ENCODE measurements around the gene ROBO2.

ROBO2 gene

GRCh38 chr3:77571971-77572715 lies 532.2 kb downstream of the ROBO2 start:
- DNase-seq (ENCODE audit: low read depth in 2 of 2): no peak

DNA sequence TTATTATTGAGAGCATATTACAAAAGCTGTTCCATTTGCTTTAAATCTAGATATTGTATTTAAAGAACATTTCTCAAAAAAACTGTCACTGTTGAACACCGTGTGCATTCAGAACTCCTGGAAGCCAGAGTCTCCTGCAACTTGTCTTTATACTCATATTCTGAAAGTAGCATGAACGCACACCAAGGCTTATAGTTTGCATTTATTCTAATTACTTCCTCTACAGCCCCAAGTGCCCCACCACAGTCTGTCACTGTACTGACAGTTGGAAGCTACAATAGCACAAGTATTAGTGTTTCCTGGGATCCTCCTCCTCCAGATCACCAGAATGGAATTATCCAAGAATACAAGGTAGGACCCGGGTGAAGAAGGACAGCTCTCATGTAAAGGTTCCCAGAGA lies 537.4 kb downstream of the ROBO2 start:
- DNase-seq (ENCODE audit: low read depth in 2 of 2): no peak

DNA sequence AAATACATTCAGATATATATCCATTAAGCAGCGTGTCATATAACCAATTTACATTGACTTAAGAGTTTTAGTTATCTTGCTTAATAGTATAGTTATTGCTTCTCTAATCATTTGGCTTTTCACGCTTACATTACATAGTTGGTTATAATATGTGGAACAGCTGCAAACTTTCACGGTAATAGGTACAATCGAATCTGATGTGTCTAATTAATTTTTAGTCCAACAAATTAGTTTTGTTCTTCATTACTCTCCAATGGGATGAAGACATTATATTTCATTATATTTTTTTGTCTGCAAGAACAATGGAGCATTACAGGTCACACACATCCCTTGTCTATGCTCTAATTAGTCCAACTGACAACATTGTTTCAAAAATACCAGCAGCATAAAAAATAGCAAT lies 546.3 kb downstream of the ROBO2 start:
- no peak for DNase-seq (ENCODE audit: low read depth in 2 of 2)

GRCh38 chr3:77588863-77589262 lies 549.0 kb downstream of the ROBO2 start:
- DNase-seq (ENCODE audit: low read depth in 2 of 2): no peak

GRCh38 chr3:77590191-77590590 lies 550.3 kb downstream of the ROBO2 start:
- no peak for DNase-seq (ENCODE audit: low read depth in 2 of 2)

DNA sequence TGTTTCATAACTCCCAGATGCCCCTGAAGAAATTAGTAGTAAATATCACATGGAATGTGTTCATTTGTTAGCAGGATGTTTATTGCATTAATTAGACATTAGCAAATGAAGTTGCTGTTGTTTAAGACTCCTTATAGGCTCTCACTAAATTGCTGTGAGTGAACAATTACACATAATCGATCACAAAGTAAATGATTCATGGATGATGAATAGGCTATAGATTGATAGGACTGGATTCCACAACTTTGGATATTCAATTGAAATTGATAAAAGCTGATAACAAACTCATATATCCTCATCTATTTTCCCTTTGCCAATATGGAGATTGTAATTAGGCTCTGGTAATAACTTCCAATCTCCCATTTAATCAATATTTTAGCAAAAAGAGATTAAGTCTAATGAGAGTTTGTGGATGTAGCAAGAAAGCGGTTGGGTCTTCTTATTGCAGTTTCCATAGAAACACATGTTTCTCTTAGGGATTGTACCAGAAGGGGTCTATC lies 555.5 kb downstream of the ROBO2 start:
- DNase-seq (ENCODE audit: low read depth in 2 of 2): no peak

DNA sequence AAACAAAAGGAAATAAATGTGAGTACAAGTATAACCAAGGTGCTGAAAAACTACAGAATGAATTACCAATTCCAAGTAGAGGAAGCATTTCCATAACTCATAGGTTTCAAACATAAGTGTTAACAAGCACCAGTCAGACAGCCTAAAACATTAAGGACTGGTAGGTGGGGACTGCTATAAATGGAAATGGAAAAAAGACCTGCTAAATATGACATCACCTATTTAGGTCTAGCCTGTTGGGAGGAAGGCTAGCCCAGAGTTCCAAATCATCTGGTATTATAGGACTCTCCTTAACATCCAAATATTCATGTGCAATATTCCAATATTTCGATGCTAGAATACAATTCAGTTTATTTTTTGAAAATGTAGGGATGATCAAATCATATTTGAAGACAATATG lies 560.0 kb downstream of the ROBO2 start:
- no peak for DNase-seq (ENCODE audit: low read depth in 2 of 2)

DNA sequence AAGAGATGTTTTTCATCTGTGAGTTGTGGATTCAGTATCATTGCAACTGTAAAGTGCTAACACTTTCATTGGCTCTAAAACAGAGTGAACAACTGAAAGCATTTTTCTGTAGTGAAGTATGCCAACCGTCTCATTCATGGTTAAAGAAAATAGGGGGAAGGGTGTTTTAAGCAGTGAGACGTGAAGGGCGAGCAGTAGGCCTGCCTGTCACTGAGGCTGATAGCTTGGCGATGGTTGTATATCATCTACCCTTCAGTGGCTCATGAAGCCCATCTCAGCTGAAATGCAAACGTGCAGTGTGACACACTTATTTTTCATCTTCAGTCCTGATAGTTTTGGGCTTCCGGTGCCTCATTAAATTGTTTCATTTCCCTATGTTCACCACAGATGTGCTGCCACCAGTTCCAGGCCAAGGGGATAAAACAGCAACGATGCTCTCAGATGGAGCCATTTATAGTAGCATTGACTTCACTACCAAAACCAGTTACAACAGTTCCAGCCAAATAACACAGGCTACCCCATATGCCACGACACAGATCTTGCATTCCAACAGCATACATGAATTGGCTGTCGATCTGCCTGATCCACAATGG lies 562.0 kb downstream of the ROBO2 start:
- DNase-seq (ENCODE audit: low read depth in 2 of 2): no peak

- DNase-seq (ENCODE audit: low read depth in 2 of 2): no peak
Observed at GRCh38 chr3:77602722-77603121, 562.8 kb downstream of the ROBO2 start.

GRCh38 chr3:77605308-77605707 lies 565.4 kb downstream of the ROBO2 start:
- DNase-seq (ENCODE audit: low read depth in 2 of 2): no peak

DNA sequence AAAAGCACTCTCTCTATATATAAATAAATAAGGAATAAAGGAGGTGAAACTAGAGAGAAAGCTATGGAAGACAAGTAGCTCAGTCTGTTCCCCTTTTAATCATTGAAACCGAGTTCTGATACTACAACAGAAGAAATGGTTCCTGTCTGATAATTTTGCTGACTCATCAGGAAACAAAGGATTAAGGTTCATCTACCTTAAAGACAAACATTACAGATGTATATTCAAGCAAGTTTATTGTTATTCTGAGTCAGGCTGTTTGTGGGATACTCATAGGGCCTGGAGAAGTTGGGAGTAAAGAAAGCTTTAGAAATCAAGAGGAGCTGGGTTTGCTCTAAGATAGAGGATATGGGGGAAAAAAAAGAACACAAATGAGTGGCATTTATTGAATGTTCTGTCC lies 566.0 kb downstream of the ROBO2 start:
- no peak for DNase-seq (ENCODE audit: low read depth in 2 of 2)

GRCh38 chr3:77606372-77606771 lies 566.5 kb downstream of the ROBO2 start:
- no peak for DNase-seq (ENCODE audit: low read depth in 2 of 2)

DNA sequence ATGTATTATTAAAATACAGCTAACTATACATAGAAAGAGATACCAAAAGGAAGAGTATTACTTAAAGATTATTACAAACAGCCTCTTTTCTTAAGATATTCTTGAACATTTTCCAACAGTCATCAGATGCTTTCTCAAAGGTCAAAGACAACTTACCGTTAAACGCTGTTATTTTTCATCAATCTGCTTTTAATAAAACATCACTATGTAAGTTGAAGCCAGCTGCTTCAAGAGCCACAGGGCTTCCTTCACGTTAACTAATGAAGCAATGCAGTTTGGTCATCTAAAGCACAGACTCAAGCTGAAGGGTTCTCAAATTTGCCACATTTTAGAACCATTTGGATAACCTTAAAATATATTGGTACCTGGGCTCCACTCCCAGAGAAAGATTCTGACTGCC lies 578.8 kb downstream of the ROBO2 start:
- no peak for DNase-seq (ENCODE audit: low read depth in 2 of 2)

DNA sequence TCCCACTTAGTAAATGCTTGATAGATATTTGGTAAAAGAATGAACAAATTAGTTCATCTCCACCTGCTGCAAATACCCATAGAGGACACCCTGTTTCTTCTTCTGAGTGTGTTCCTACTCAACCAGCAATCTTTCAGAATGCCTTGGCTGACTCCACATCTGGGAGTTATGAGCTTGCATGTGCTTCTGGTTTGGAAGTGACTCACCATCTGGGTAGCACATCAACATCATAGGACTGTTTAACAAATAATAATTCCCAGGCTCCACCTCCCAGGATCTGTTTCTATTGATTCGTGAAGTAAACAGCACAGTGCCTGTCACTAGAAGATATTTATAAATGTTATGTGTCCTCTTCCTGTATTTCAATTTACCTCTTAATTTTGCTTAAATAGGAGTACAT lies 580.1 kb downstream of the ROBO2 start:
- no peak for DNase-seq (ENCODE audit: low read depth in 2 of 2)

DNA sequence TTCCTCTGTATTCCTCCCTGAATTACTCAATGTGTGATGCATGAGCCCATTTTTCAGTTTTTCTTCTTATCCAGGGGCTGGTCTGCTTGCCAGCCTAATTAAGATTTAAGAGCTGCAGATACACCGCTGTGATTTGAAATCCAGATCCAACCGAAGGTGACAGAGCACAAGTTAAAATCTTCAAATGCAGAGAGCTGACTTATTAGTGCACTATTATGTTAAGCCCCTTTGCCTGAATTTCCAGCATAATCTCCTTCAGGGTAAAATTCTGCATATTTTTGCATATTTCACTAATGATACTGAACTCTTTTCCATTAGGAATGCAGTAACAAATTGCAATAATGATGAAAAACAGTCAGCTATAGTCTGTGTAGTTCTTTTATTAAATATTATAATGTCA lies 583.6 kb downstream of the ROBO2 start:
- DNase-seq (ENCODE audit: low read depth in 2 of 2): no peak

DNA sequence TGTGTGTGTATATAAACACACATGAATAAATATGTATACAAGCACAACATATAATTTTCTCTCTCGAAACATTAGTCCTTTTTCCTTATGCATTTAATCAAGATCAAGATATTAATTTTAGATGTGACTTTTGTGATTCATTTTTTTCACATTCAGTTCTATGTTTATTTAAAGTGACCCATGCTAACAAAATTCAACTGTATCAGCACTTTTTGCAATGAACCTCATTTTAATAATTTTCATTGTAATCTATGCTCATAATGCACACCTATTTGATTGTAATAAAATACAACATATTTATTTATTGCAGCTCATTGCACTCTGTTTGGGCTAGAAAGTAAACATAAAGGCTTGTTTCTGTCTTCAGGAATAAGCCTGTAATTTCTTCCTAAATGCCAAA lies 586.3 kb downstream of the ROBO2 start:
- no peak for DNase-seq (ENCODE audit: low read depth in 2 of 2)

DNA sequence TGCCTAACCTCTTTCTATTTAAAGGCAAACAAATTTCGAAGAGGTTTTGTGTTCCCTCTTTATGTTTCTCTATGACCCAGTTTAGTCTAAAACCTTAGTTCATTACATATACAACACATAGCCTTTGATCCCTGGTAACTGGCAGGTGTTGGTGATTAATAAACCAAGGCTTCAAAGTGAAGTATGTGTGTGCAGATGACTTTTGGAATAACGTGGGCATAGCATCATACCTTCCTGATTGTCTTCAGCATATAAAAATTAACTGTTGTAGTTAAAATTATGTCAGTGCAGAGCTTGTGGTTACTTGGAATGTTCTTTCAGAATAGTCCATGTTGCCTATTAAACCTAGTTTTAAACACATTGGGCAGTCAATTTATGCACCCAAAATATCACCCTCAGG lies 608.3 kb downstream of the ROBO2 start:
- no peak for DNase-seq (ENCODE audit: low read depth in 2 of 2)

DNA sequence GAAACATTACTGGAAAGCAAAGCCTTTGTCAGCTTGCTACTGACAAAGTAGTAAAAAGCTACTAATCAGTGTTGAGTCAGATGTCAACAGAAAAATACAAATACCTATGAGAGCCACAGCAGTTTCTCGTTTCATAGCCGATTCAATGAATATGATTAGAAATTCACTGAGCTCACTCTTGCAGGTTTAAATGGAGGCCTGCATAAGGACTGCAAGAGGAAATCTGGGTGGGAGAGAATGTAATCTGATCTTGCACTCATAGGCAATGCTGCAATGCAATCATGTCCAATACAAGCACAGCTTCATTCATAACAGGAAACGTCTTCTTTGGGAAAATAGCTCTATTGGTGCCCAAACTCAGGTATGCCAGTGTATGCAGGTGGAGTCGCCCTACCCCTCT lies 608.8 kb downstream of the ROBO2 start:
- no peak for DNase-seq (ENCODE audit: low read depth in 2 of 2)

GRCh38 chr3:77652624-77653023 lies 612.7 kb downstream of the ROBO2 start:
- DNase-seq (ENCODE audit: low read depth in 2 of 2): no peak

- DNase-seq (ENCODE audit: low read depth in 2 of 2): no peak
Observed at GRCh38 chr3:77655396-77655795, 615.5 kb downstream of the ROBO2 start.

- no peak for DNase-seq (ENCODE audit: low read depth in 2 of 2)
Observed at GRCh38 chr3:77660718-77661117, 620.8 kb downstream of the ROBO2 start.

- DNase-seq (ENCODE audit: low read depth in 2 of 2): no peak
Observed at GRCh38 chr3:77667901-77668300, 628.0 kb downstream of the ROBO2 start.

DNA sequence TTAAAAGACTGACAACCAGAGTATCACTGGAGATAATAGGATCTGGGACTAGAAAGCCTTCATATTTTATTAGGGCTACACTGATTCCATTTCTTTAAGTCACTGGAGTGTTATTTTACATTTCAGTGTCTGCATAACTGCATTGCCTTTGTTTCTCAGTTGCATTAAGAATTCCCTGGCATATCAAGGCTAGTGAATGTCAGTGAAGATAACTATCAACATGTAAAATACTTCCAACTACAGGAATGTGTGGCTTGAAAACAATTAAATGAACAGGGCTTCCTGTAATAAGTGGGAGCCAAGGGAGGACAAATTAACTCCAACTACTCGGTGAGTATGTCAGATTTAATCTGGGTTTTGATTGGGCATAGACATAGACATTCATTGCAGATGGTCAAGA lies 628.5 kb downstream of the ROBO2 start:
- no peak for DNase-seq (ENCODE audit: low read depth in 2 of 2)

GRCh38 chr3:77672016-77672415 lies 632.1 kb downstream of the ROBO2 start:
- DNase-seq (ENCODE audit: low read depth in 2 of 2): no peak

Measured in stimulated activated CD8-positive, alpha-beta memory T cell treated with anti-CD3 and anti-CD28 coated beads, Interleukin-2, amount 100 ng/mL, for 48 hours (primary cell).